Neural cell (in vitro differentiated cells): ENCODE data around the gene HMX1. TPM values are rescaled to one million over a fixed set of nuclear protein-coding genes. Genes with fewer than 3 reads are reported as not detected.
A peak's percentile ranks its signal among the peaks of the same experiment; 100 is the strongest.

Experiments
- H2AFZ ChIP-seq: fragments of 200-600, 300-800 bp; sonication (generic), shearing (Covaris generic); 2 replicates; pipeline ENCODE4 v1.6.0; 2014; ENCODE audit warnings: low read depth, mild to moderate bottlenecking, antibody characterized with exemption, low read length, moderate library complexity
- H3F3A ChIP-seq: fragments of 200-600 bp; shearing (Covaris generic); 2 replicates; pipeline ENCODE4 v1.6.1; 2016; ENCODE audit warnings: mild to moderate bottlenecking, moderate library complexity, mixed read lengths, antibody characterized with exemption, low read length; ENCODE audit not compliant: insufficient read depth, poor library complexity, severe bottlenecking
- H3K27ac ChIP-seq: fragments of 200-600, 300-800 bp; sonication (generic), shearing (Covaris generic); 2 replicates; pipeline ENCODE4 v1.5.1; 2014; ENCODE audit warnings: mild to moderate bottlenecking, low read length, moderate library complexity
- H3K27me3 ChIP-seq: fragments of 300-800, 200-600 bp; sonication (generic), shearing (Covaris generic); 2 replicates; pipeline ENCODE4 v1.6.0; 2014; ENCODE audit warnings: mild to moderate bottlenecking, low read depth, low read length, moderate library complexity; ENCODE audit not compliant: insufficient read depth
- H3K36me3 ChIP-seq: fragments of 300-800, 200-600 bp; sonication (generic), shearing (Covaris generic); 2 replicates; pipeline ENCODE4 v1.5.1; 2014; ENCODE audit warnings: mild to moderate bottlenecking, antibody characterized with exemption, low read length, moderate library complexity; ENCODE audit not compliant: insufficient read depth
- H3K4me2 ChIP-seq: fragments of 300-800, 200-600 bp; sonication (generic), shearing (Covaris generic); 2 replicates; pipeline ENCODE4 v1.6.0; 2014; ENCODE audit warnings: mild to moderate bottlenecking, low read length
- H3K4me3 ChIP-seq: fragments of 300-800, 200-600 bp; sonication (generic), shearing (Covaris generic); 2 replicates; pipeline ENCODE4 v1.5.1; 2014; ENCODE audit warnings: mild to moderate bottlenecking, low read length, moderate library complexity
- H3K79me2 ChIP-seq: fragments of 200-600 bp; shearing (Covaris generic); replicated peaks from 2 replicates; pipeline ENCODE4 v1.6.0; 2014; ENCODE audit warnings: mild to moderate bottlenecking, low read length, moderate library complexity; ENCODE audit not compliant: insufficient read depth
- H3K9ac ChIP-seq: fragments of 300-800, 200-600 bp; sonication (generic), shearing (Covaris generic); 2 replicates; pipeline ENCODE4 v1.6.1; 2016; ENCODE audit warnings: mild to moderate bottlenecking, low read length, mixed read lengths
- H3K9me2 ChIP-seq: fragments of 200-600 bp; shearing (Covaris generic); 2 replicates; pipeline ENCODE4 v1.6.1; 2016; ENCODE audit warnings: mild to moderate bottlenecking, low read length, mixed read lengths; ENCODE audit not compliant: insufficient read depth
- H3K9me3 ChIP-seq: fragments of 200-600, 300-800 bp; sonication (generic), shearing (Covaris generic); 2 replicates; pipeline ENCODE4 v1.6.1; 2016; ENCODE audit warnings: mild to moderate bottlenecking, mixed run types, low read length, moderate library complexity, mixed read lengths
- H4K20me1 ChIP-seq: fragments of 200-600 bp; shearing (Covaris generic); 2 replicates; pipeline ENCODE4 v1.6.1; 2016; ENCODE audit warnings: mild to moderate bottlenecking, mixed run types; ENCODE audit not compliant: insufficient read depth
- EZH2 ChIP-seq: fragments of 200-600, 300-800 bp; shearing (Covaris generic), sonication (generic); IDR thresholded peaks from 2 replicates; pipeline ENCODE4 v1.6.1; 2014; ENCODE audit warnings: antibody characterized with exemption, low read length, borderline replicate concordance, mild to moderate bottlenecking; ENCODE audit not compliant: insufficient read depth, poor library complexity, severe bottlenecking
- POLR2AphosphoS5 ChIP-seq: IDR thresholded peaks from 2 replicates; pipeline ENCODE4 v1.6.1; 2012
- RAD21 ChIP-seq: fragments of 450-650 bp; conservative IDR thresholded peaks from 2 replicates; pipeline ENCODE4 v1.6.1; 2014; ENCODE audit warnings: antibody characterized with exemption, mild to moderate bottlenecking, moderate library complexity
- REST ChIP-seq: IDR thresholded peaks from 2 replicates; pipeline ENCODE4 v1.6.1; 2012; ENCODE audit warnings: borderline replicate concordance
- SMC3 ChIP-seq: fragments of 450-650 bp; conservative IDR thresholded peaks from 2 replicates; pipeline ENCODE4 v1.6.1; 2014; ENCODE audit warnings: antibody characterized with exemption, mild to moderate bottlenecking, moderate library complexity; ENCODE audit not compliant: poor library complexity
- TAF1 ChIP-seq: IDR thresholded peaks from 2 replicates; pipeline ENCODE4 v1.6.1; 2012; ENCODE audit warnings: low read depth
- polyA plus RNA-seq: library from polyadenylated mRNA; depleted of rRNA; stranded (reverse); fragments of >200 nt; gene quantifications from 2 replicates; pipeline ENCODE4 v1.2.3, GENCODE V29; 2014

The HMX1 gene
- polyA plus RNA-seq, 1 donor from 2014 or later = 0.89 TPM

- no peaks in the 10 kb centered on the region for H3K9me3 ChIP-seq
- H3K27me3 ChIP-seq = peaks cover 99% of the 10 kb centered on the region
- no peaks in the 10 kb centered on the region for H3K9me2 ChIP-seq
- H3K27ac ChIP-seq = no peak overlapping the region
- no peaks in the 10 kb centered on the region for H3F3A ChIP-seq
- H3K4me2 ChIP-seq = no peak overlapping the region
- H2AFZ ChIP-seq = no peak overlapping the region
- TF ChIP-seq RAD21 (no peak), POLR2AphosphoS5 (peak; percentile 54)
- no peak overlapping the region for H3K4me3 ChIP-seq
- H4K20me1 ChIP-seq = no peaks in the 10 kb centered on the region
- H3K79me2 ChIP-seq = no peaks in the 10 kb centered on the region
- H3K9ac ChIP-seq = no peak overlapping the region
- no peaks in the 10 kb centered on the region for H3K36me3 ChIP-seq
Measured at GRCh38 chr4:8862334-8862733, 9.3 kb downstream of the HMX1 start.

DNA sequence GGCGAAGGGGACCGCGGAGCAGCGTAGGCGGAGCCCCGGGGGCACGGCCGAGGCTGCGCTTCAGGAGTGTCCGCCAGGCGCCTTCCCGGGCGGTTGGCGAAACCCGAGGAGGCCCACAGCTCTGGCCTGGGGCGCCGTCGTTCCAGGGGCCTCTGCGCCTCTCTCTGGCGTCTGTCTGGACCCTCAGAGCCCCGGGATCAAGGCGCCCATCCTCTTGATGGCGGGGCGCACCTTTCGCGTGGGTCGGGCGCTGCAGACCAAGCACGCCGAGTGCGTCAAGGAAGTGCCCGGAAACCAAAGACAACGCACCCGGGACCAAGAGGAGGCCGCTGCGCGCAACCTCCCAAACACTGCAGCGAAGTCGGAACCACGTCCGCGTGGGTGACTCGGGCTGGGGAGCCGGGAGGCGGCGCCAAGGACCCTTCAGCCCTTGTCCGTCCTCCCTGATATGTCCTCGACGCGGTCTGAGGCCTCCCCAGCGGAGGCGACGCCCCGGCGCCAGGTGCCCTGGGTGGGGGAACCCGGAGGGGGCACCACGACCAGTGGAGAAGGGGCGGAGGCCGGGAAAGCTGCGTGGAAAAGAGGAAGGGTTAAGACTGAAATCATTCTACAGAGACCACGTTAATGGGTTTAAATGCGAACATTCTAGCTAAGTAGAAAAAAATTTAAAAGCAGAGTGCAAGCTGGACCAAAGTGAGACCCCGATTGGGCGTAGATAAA lies 9.9 kb downstream of the HMX1 start:
- peak overlapping the region; percentile 49 for H3K4me3 ChIP-seq
- H2AFZ ChIP-seq = no peak overlapping the region
- H3K4me2 ChIP-seq = no peak overlapping the region
- H3K9me2 ChIP-seq = no peaks in the 10 kb centered on the region
- no peaks in the 10 kb centered on the region for H4K20me1 ChIP-seq
- H3K27me3 ChIP-seq = peaks cover 99% of the 10 kb centered on the region
- peak; percentile 6 for TF ChIP-seq POLR2AphosphoS5
- TF ChIP-seq RAD21 = no peak
- TF ChIP-seq EZH2 = peak; percentile 61
- H3F3A ChIP-seq = no peaks in the 10 kb centered on the region
- no peak overlapping the region for H3K9ac ChIP-seq
- H3K27ac ChIP-seq = no peak overlapping the region
- H3K79me2 ChIP-seq = no peaks in the 10 kb centered on the region
- no peaks in the 10 kb centered on the region for H3K9me3 ChIP-seq
- H3K36me3 ChIP-seq = no peaks in the 10 kb centered on the region

DNA sequence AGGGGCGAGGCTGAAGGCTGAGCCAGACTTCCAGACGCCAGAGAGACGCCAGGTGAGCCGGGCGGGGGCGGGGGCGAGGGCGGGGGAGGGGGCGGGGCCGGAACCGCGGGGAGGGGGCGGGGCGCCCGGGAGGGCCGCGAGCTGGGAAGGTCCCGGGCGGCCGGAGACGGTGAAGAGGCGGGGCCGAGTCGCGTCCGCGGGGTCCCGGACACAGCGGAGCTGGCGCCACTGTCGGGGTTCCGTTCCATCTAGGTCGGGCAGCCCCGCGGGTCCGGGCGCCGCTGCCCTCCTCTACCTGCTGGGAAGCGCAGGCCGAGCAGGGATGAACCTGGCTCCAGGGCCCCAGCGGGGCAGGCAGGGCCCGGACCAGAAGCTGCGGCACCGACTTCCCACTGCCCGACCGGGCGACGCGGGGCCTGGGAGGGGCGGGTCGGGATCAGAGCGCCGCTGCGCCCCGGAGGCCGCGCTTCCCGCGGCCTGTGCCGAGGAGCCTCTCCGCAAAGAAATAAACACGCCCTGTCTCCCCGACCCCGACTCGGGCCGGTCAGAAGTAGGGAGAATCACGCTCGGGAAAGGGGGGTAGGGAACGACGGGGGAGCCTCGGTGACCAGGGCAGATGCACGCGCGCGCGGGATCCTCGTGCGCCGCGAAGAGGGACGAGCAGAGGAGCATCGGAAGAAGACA lies 10.6 kb downstream of the HMX1 start:
- Histone ChIP-seq H3K27ac (no peak overlapping the region), H3K36me3 (no peaks in the 10 kb centered on the region), H3K79me2 (no peaks in the 10 kb centered on the region), H4K20me1 (no peaks in the 10 kb centered on the region), H3K9me2 (no peaks in the 10 kb centered on the region), H3F3A (no peaks in the 10 kb centered on the region), H3K27me3 (peaks cover 99% of the 10 kb centered on the region), H3K4me3 (peak overlapping the region; percentile 49), H3K9me3 (no peaks in the 10 kb centered on the region), H3K9ac (no peak overlapping the region), H3K4me2 (no peak overlapping the region), H2AFZ (no peak overlapping the region)
- peak; percentile 98 for TF ChIP-seq EZH2
- TF ChIP-seq SMC3 = no peak

- peaks cover 99% of the 10 kb centered on the region for H3K27me3 ChIP-seq
- H3F3A ChIP-seq = no peaks in the 10 kb centered on the region
- H3K9ac ChIP-seq = no peak overlapping the region
- no peaks in the 10 kb centered on the region for H3K9me3 ChIP-seq
- no peaks in the 10 kb centered on the region for H3K9me2 ChIP-seq
- H3K36me3 ChIP-seq = no peaks in the 10 kb centered on the region
- H3K27ac ChIP-seq = no peak overlapping the region
- no peak for TF ChIP-seq POLR2AphosphoS5
- no peak for TF ChIP-seq REST
- peak; percentile 87 for TF ChIP-seq EZH2
- TF ChIP-seq TAF1 = no peak
- no peaks in the 10 kb centered on the region for H4K20me1 ChIP-seq
- no peak overlapping the region for H2AFZ ChIP-seq
- H3K4me2 ChIP-seq = no peak overlapping the region
- H3K4me3 ChIP-seq = no peak overlapping the region
- no peaks in the 10 kb centered on the region for H3K79me2 ChIP-seq
Measured at GRCh38 chr4:8860096-8860891, 11.3 kb downstream of the HMX1 start.
